Memory B cell (primary cell): ENCODE data around the gene EPHA4.

Experiments used
- ATAC-seq: fragments of 150-1000 bp; cut with Tn5 transposase; 2 replicates; pipeline ENCODE4 v1.10.0; 2021; ENCODE audit warnings: low read depth, mild to moderate bottlenecking, moderate library complexity
- DNase-seq, 2 donors: peaks; one replicate each; pipeline ENCODE4 v3.0.0; 2022; ENCODE audit warnings: low spot score in 2 of 2
- H3K27ac Mint-ChIP-seq: one replicate; pipeline ENCODE4 v1.8.0; 2022; ENCODE audit warnings: mild to moderate bottlenecking, moderate library complexity, mixed read lengths
- H3K27me3 Mint-ChIP-seq: one replicate; pipeline ENCODE4 v1.8.0; 2022; ENCODE audit warnings: mixed read lengths
- H3K36me3 Mint-ChIP-seq: one replicate; pipeline ENCODE4 v1.8.0; 2022; ENCODE audit warnings: mild to moderate bottlenecking, mixed read lengths
- H3K4me1 Mint-ChIP-seq: one replicate; pipeline ENCODE4 v1.8.0; 2022; ENCODE audit warnings: mixed read lengths
- H3K4me3 Mint-ChIP-seq: one replicate; pipeline ENCODE4 v1.8.0; 2022; ENCODE audit warnings: mild to moderate bottlenecking, moderate library complexity, mixed read lengths
- H3K9me3 Mint-ChIP-seq: one replicate; pipeline ENCODE4 v1.8.0; 2022; ENCODE audit warnings: mixed read lengths

EPHA4 gene

DNA sequence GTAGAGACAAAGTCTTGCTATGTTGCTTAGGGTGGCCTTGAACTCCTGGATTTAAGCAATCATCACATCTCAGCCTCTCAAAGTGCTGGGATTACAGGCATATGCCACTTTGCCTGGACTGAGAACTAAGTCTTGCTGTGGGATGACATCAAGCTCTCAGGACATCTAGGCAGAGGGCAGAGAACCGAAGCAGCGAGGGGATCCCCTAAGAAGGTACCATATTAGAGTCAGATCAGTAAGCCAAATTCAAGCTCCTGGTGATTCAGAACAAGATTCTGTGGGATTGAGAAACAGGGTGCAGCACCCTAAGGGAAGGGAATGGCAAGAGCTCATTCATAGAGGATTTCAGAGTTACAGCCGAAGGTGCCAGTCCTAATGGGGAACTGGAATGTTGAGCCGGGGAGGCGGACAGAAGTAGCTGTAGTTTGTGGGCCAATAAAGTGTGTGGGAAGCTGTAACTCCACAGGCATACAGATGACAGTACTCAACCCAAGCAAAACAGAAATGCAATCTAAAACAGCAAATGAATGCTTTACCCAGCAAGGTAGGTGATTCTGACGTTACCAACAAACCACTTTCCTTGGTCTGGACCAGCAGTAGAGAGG is 30.9 kb downstream of the EPHA4 start:
- Mint-ChIP-seq H3K4me1 (peaks cover 18% of the 10 kb centered on the region), H3K36me3 (peaks cover 10% of the 10 kb centered on the region), H3K27ac (no peak overlapping the region), H3K27me3 (peaks cover 1% of the 10 kb centered on the region), H3K4me3 (peak overlapping the region; percentile 5), H3K9me3 (peaks cover 2% of the 10 kb centered on the region)
- ATAC-seq (no peak), DNase-seq (no peak)

DNA sequence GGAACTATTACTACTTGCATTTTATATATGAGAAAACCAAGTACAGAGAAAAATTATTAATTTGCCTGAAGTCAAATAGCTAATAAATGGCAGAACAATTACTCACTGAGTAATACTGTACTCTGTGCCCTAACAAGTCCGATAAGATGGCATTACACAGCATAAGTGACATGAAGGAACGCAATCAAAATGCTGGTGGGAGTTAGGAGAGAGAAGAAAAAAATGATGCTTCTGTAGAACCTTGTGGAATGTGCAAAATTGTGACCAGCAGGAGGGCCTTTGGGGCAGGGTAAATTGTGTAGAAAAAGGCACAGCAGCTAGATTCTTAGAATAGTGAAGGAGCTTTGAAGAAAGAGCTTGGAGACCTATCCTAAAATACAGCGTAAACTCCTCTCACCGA is 32.9 kb downstream of the EPHA4 start:
- peaks cover 2% of the 10 kb centered on the region for H3K9me3 Mint-ChIP-seq
- H3K4me3 Mint-ChIP-seq, result no peak overlapping the region
- H3K4me1 Mint-ChIP-seq, result peaks cover 17% of the 10 kb centered on the region
- H3K36me3 Mint-ChIP-seq, result peaks cover 10% of the 10 kb centered on the region
- H3K27me3 Mint-ChIP-seq, result peaks cover 1% of the 10 kb centered on the region
- ATAC-seq (no peak), DNase-seq (no peak)
- H3K27ac Mint-ChIP-seq, result no peak overlapping the region

DNA sequence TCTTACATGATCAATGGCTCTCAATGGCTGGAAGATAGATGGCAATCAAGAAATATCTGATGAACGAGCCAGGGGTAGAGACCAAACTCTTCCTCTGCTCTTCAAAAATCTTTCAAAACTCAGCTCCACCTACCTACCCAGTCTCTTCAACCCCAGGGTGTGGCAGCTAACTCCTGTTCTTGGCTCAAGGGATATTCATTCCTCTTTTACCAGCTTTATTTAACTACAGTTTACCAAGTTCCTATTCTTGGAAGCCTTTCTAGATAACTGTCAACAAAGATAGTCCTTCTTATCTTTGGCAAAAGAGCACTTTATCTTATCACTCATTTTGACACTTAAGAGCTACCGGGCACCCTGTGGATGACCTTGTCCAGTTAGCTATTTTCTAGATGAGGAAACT is 36.3 kb downstream of the EPHA4 start:
- Mint-ChIP-seq H3K27ac (no peak overlapping the region), H3K36me3 (peaks cover 10% of the 10 kb centered on the region), H3K27me3 (no peaks in the 10 kb centered on the region), H3K4me3 (no peak overlapping the region), H3K4me1 (peaks cover 7% of the 10 kb centered on the region), H3K9me3 (peaks cover 2% of the 10 kb centered on the region)
- ATAC-seq (no peak), DNase-seq (no peak)

DNA sequence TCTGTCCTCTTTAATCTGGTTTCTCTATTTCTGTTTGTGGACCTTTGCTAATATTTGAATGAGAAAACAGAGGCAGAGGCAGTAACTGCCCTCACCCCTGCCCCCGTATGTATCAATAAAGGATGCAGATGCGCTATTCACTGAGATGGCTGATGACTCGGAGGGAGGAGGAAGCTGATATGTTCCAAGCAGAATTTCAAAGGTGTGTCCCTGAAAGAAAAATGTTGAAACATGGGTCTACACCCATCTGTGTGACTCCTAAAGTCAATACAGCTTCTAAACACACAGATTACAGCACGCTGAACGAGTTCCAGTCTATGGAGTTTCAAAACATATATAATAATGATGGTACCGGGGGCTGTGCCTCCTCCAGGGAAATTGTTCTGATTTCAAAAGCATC is 38.8 kb downstream of the EPHA4 start:
- Mint-ChIP-seq H3K4me1 (peaks cover 22% of the 10 kb centered on the region), H3K27me3 (no peaks in the 10 kb centered on the region), H3K9me3 (peaks cover 2% of the 10 kb centered on the region), H3K27ac (no peak overlapping the region), H3K36me3 (peaks cover 6% of the 10 kb centered on the region), H3K4me3 (no peak overlapping the region)
- ATAC-seq (no peak), DNase-seq (no peak)

DNA sequence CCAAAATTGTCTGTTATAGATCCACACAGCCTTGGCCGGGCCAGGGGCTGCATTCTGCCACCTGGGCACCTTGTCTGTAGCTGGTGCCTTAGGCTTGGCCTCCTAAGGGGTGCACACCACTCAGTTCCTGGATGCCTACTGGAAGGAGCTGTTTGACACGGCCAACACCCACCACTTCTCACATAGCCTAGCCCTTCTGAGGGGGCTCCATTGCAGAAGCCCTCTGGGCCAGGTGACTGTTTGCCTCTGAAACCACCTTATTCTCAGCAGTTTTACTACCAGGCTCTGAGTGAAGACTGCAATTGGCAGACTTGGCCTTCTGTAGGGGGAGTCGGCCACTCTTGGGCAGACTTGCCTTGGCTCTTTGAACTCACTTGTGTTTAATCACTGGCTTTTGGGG is 39.5 kb downstream of the EPHA4 start:
- Mint-ChIP-seq H3K27ac (no peak overlapping the region), H3K36me3 (peaks cover 5% of the 10 kb centered on the region), H3K9me3 (peaks cover 2% of the 10 kb centered on the region), H3K4me3 (no peak overlapping the region), H3K4me1 (peaks cover 26% of the 10 kb centered on the region), H3K27me3 (no peaks in the 10 kb centered on the region)
- ATAC-seq (no peak), DNase-seq (no peak)

DNA sequence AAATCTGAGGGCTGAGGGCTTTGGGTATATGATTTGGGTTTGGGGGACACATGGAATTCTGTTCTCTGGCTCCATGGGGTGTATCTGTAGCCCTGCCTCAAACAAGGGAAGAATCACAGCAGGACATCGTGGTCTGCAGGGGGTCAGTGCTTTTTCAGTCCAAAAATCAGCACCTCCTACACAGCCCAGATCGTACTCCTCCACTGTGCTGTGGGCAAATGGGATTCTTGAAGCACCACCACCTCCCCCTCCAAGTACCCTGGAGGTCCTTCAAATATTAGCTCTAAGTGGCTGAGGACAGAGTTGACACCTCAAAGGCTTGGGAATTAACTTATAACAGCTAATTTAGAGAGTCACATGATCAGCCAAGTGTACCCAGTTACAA is 41.5 kb downstream of the EPHA4 start:
- H3K4me1 Mint-ChIP-seq, result peaks cover 26% of the 10 kb centered on the region

DNA sequence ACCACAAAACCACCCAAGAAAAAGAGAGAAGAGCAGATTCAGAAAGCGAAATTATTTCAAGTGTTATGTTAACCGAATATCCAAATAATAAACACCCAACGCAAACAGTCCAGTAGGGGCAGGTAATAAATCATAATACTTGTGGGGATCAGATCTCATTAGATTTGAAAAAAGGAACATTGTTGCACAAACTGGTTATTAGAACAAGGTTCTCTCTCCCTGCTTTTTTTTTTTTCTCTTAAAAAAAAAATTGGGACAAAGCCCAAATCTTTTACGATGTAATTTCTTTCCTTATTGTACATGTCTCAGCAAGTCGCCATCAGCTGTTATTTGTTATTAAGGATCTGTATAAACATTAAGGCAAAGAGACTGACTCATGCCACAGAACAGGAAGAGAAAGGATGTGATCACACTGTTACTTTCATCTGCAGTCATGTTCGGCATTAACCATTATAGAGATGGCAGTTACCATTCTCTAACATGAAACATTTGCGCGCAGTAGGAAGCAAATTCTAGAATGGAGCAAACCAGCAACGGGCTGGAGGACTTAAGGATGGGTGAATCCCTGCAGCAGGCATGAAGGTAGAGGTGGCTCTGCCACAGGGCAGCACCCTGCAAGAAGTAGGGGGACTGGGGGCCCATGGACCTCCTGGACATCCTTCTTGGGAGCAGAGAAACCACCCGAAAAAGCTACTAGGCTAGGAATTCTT is 42.0 kb downstream of the EPHA4 start:
- Mint-ChIP-seq H3K4me3 (peak overlapping the region; percentile 66), H3K36me3 (no peaks in the 10 kb centered on the region), H3K27me3 (no peaks in the 10 kb centered on the region), H3K4me1 (peaks cover 24% of the 10 kb centered on the region), H3K27ac (peak overlapping the region; percentile 82), H3K9me3 (no peaks in the 10 kb centered on the region)
- ATAC-seq (peak; percentile 48), DNase-seq (no peak)

More for the DNA sequence above, 41.5 kb downstream of the EPHA4 start:
- ATAC-seq, result no peak
- H3K27me3 Mint-ChIP-seq, result no peaks in the 10 kb centered on the region
- no peaks in the 10 kb centered on the region for H3K9me3 Mint-ChIP-seq
- H3K4me3 Mint-ChIP-seq, result peak overlapping the region; percentile 66
- DNase-seq, result no peak
- H3K27ac Mint-ChIP-seq, result peak overlapping the region; percentile 82
- H3K36me3 Mint-ChIP-seq, result no peaks in the 10 kb centered on the region

DNA sequence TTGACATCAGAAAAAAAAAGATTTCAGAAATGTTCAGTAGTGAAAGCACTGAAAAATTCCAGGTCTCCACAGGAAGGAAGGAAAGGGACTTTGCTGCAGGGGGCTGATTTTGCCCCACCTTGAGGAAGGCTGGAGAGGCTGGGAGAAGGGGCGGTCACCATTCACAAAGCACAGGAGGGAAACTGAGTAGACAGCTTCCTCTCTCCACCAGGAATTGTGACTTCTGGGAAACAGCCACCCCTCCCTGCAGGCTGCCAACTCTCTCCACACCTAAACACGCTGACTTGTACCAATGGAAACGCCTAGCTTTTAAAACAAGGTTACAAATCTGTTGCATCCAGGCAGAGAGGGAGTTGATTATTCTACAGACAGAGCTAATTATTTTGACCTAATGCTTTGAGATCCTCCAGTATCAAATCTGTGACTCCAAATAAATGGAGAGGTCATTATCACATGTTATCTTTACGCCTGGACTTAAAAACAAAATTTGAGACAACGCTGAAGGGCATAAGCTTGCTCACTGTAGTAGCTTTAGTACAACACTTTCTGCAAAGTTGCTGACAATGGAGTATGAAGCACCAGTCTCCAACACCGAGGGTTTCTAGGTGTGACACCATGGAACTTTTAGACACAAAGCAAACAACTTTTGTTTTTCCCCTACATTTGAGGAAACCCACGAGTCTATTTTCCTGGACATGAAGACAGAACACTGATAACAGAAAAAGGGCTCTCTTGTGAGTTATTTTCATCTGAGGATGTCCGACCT is 42.7 kb downstream of the EPHA4 start:
- DNase-seq (no peak), ATAC-seq (no peak)
- Mint-ChIP-seq H3K27me3 (no peaks in the 10 kb centered on the region), H3K4me1 (peaks cover 24% of the 10 kb centered on the region), H3K36me3 (no peaks in the 10 kb centered on the region), H3K27ac (peak overlapping the region; percentile 82), H3K9me3 (no peaks in the 10 kb centered on the region), H3K4me3 (peak overlapping the region; percentile 49)

DNA sequence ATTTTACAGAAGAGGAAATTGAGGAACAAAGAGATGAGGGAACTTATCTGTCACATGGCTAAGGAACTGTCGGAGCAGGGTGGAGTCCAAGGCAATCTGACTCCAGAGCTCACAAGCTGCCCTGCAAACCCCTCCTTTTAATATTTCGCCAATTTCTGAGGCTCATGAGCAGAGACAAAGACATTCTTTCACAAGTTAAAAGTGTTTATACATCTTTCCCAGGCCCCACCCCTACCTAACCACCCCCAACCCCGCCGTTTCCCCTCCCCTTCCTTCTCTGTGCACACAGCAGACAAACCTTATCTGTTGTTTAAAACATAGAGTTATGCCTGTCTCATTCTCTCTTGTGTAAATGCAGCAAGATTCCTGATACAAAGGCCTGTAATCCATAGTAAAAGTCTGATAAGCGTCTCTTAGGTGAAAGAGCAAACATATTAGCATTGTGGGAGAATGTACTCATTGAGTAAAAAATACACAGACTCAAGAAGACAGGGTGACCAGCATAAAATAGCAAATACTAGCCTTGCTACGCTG is 44.3 kb downstream of the EPHA4 start:
- DNase-seq, result no peak
- no peaks in the 10 kb centered on the region for H3K9me3 Mint-ChIP-seq
- peaks cover 24% of the 10 kb centered on the region for H3K4me1 Mint-ChIP-seq
- no peaks in the 10 kb centered on the region for H3K27me3 Mint-ChIP-seq
- no peaks in the 10 kb centered on the region for H3K36me3 Mint-ChIP-seq
- ATAC-seq, result no peak
- no peak overlapping the region for H3K27ac Mint-ChIP-seq
- no peak overlapping the region for H3K4me3 Mint-ChIP-seq

DNA sequence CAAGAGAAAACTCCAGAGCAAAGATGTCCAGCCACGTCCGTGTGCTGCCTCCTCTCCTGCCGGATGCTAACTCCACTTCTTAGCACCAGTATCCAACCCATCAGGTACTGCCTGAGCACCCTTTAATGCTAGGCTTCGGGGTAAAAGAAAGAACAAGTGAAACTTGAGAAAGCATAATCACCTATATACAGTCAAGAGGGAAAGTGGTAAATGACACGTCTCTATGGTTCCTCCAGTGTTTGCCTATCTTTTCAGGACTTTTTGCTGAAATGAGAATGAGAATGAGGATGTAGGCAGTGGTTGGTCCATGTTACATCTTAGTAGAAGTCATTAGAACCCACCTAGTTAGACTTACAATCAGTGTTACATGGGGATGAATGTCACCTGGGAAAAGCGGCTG is 47.9 kb downstream of the EPHA4 start:
- ATAC-seq (no peak), DNase-seq (no peak)
- Mint-ChIP-seq H3K36me3 (peaks cover 4% of the 10 kb centered on the region), H3K4me3 (no peak overlapping the region), H3K27ac (no peak overlapping the region), H3K27me3 (no peaks in the 10 kb centered on the region), H3K9me3 (no peaks in the 10 kb centered on the region), H3K4me1 (peaks cover 28% of the 10 kb centered on the region)

DNA sequence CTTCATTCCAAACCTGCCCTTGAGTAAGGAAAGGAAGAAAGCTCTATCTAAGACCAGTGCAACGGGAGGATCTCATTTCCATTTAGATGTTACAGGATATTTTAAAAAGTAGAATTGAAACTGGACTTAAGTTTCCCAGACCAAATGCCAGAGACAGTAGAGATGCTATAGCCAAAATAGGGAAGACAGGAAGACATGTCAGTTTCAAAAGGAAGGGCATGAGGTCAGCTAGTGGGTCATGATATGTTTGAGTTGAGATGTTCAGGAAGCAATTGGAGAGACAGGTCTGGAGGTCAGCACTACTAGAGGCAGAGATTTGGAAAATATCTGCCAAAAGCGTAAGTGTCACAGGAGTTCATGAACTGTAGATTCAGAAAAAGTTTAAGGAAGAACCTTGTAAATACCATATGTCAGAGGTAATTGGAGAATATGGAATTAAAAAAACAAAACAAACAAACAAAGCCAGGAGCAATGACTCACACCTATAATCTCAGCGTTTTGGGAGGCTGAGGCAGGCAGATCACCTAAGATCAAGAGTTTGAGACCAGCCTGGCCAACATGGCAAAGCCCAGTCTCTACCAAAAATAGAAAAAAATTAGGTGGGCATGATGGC is 50.8 kb downstream of the EPHA4 start:
- H3K4me1 Mint-ChIP-seq, result peaks cover 19% of the 10 kb centered on the region

DNA sequence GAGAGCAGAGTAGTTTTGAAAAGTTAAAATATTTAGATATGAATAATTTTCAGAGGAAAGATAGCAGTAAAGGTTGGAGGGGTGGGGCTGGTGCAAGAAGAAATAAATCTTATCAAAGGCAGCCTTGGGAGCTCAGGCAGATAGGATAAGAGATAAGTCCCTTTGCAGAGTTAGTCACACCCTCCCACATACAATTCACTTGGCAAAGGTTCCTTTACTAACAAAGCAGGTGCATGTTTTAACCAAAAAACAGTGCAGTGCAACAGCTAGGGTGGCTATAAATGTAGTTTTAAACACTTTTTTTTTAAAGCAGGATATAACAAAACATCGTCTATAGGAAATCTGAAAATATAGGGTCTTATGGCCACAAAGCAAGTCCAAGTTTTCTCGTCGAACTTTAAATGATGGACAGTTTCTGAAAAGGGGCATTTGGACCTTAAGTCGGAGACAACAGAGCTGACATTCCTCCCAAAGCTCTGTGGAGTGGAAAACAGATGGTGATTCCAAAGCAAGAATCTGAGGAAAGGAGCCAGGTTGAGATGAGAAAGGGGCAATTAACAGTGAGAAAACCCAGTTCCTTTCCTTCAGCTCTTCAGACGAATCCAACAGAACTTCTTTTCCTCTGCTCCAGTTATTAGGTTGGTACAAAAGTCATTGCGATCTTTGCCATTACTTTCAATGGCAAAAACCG is 53.0 kb downstream of the EPHA4 start:
- H3K9me3 Mint-ChIP-seq, result no peaks in the 10 kb centered on the region
- no peak for ATAC-seq
- H3K36me3 Mint-ChIP-seq, result peaks cover 4% of the 10 kb centered on the region
- H3K27ac Mint-ChIP-seq, result no peak overlapping the region
- H3K4me3 Mint-ChIP-seq, result peak overlapping the region; percentile 30
- peaks cover 19% of the 10 kb centered on the region for H3K4me1 Mint-ChIP-seq
- H3K27me3 Mint-ChIP-seq, result no peaks in the 10 kb centered on the region
- no peak for DNase-seq

More for the DNA sequence above, 50.8 kb downstream of the EPHA4 start:
- Mint-ChIP-seq H3K4me3 (no peak overlapping the region), H3K36me3 (peaks cover 4% of the 10 kb centered on the region), H3K9me3 (no peaks in the 10 kb centered on the region), H3K27ac (no peak overlapping the region), H3K27me3 (no peaks in the 10 kb centered on the region)
- DNase-seq, result no peak
- ATAC-seq, result no peak

DNA sequence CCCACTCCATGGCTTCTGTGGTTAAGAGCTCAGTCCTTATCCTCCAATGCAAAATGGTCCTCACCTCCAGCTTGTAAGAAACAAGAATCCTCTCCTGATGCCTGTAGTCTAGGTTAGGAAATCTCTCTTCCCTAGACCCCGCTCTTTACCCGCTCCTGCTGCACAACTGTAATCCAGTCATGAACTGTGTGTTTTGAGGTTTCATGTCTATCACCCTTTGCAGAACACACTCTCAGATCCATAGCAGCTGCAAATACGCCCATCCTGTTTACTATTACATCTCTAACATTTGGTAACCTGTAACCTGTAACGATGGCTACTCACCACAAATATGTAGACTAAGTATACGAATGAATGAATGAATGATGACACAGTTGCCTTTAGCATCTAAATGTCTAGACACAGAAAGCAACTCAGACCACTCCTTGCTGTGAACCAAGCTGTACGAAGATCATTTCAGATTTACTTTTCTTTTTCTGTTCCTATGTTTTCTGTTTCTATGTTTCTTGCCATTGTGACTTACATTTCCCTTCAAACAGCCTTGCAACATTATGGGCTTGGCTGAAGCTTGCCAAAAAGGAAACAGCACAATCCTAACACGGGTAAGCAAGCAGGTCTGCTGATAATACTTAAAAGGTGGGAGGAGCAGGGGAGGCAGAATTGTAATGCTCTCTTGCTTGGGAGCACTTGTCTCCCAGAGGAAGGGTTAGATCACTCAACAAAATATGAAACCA is 53.7 kb downstream of the EPHA4 start:
- Mint-ChIP-seq H3K4me1 (peaks cover 19% of the 10 kb centered on the region), H3K4me3 (no peak overlapping the region), H3K27me3 (no peaks in the 10 kb centered on the region), H3K9me3 (no peaks in the 10 kb centered on the region), H3K36me3 (peaks cover 4% of the 10 kb centered on the region), H3K27ac (no peak overlapping the region)
- peak; percentile 70 for ATAC-seq
- peak; percentile 22 to 29 for DNase-seq
